ENCODE measurements around the gene DGKD.

Gene DGKD

GRCh38 chr2:233448575-233448974 is 94.3 kb downstream of the DGKD start:
- DNase-seq = no peak

- no peak for DNase-seq
Measured at GRCh38 chr2:233449081-233449901, 95.0 kb downstream of the DGKD start.

GRCh38 chr2:233449921-233450863 is 95.9 kb downstream of the DGKD start:
- DNase-seq = no peak

GRCh38 chr2:233450864-233451575 is 96.7 kb downstream of the DGKD start:
- no peak for DNase-seq

GRCh38 chr2:233451950-233452349 is 97.7 kb downstream of the DGKD start:
- no peak for DNase-seq

- no peak for DNase-seq
Measured at GRCh38 chr2:233453111-233453915, 99.0 kb downstream of the DGKD start.

GRCh38 chr2:233453916-233454315 is 99.6 kb downstream of the DGKD start:
- DNase-seq = no peak

- no peak for DNase-seq
Measured at GRCh38 chr2:233455006-233455405, 100.7 kb downstream of the DGKD start.

- no peak for DNase-seq
Measured at GRCh38 chr2:233455491-233455890, 101.2 kb downstream of the DGKD start.

- DNase-seq = no peak
Measured at GRCh38 chr2:233456111-233456510, 101.8 kb downstream of the DGKD start.

- no peak for DNase-seq
Measured at GRCh38 chr2:233456934-233457333, 102.6 kb downstream of the DGKD start.

- no peak for DNase-seq
Measured at GRCh38 chr2:233457356-233457755, 103.1 kb downstream of the DGKD start.

GRCh38 chr2:233458031-233458610 is 103.8 kb downstream of the DGKD start:
- no peak for DNase-seq

GRCh38 chr2:233458826-233459225 is 104.5 kb downstream of the DGKD start:
- no peak for DNase-seq

GRCh38 chr2:233459426-233459825 is 105.1 kb downstream of the DGKD start:
- no peak for DNase-seq

GRCh38 chr2:233460726-233461441 is 106.6 kb downstream of the DGKD start:
- DNase-seq = no peak

GRCh38 chr2:233461481-233461891 is 107.2 kb downstream of the DGKD start:
- no peak for DNase-seq

GRCh38 chr2:233462202-233462785 is 108.0 kb downstream of the DGKD start:
- DNase-seq = no peak

- DNase-seq = no peak
Measured at GRCh38 chr2:233462826-233463470, 108.7 kb downstream of the DGKD start.

- DNase-seq = no peak
Measured at GRCh38 chr2:233463586-233463985, 109.3 kb downstream of the DGKD start.
